ENCODE results near the gene ABCD2.
A peak's percentile ranks its signal among the peaks of the same experiment; 100 is the strongest.
"Not testable (repeated sequence)": the region's sequence is repeated elsewhere in the genome, so short reads cannot be mapped to it uniquely, and the experiment has no call there.

The ABCD2 gene

DNA sequence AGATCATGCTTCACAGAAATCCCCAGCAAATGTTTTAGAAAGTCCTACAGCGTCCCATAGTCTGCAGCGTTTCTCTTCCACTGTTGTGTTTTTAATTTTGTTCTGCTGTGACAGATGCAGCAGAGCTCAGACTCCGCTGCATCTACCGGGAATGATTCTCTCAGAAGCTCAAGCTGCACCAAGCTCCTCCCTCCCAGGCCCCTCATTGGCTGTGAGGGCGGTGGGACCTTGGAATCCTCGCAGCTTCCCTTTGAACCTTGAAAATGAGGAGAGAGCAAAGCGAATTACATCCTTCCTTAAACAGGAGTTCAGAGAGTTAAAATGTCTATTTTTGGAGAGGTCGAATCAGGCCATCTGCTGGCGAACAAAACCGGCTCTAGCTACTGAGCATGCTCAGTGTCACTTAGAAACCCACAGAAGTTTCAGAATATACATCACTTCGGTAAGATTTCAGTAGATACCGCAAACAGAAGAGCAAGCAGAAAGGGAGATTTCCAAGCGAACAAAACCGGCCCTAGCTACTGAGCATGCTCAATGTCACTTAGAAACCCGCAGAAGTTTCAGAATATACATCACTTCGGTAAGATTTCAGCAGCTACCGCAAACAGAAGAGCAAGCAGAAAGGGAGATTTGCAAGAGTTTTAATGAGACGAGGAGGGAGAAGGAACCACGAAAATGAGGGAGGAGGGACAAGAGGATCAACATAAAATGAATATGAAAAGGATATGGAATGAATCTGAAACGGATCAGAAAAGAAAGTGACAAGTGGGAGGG, at the start of gene ABCD2:
Gene ABCD2 (minus strand): TSS at position 144 of the 774 bp plus-strand sequence. CDS start 188 bp downstream, outside the sequence.
- DNase-seq (ENCODE audit: low spot score) = peak; percentile 44

GRCh38 chr12:39660101-39660500, 40.5 kb upstream of the ABCD2 start:
- DNase-seq (ENCODE audit: low spot score) = no peak

DNA sequence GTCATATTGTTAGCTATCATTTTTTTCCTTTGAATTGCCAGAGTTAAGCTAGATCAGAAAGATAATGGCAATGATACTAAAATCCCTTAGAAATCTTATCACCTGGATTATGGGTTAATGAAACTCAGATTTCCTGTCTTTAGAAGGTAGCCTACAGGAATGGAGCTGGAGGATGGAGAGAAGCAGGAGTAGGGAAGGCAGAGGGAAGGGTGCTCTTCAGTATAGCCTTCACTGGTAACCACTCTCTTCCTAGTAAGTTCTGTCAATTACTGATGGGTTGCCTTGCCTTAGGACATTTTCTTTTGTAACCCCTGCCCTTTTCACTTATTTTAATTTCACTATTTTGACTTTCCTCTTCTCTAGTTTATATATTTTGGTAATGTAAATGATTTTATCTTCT, 27.8 kb upstream of the ABCD2 start:
- no peak for DNase-seq (ENCODE audit: low spot score)

GRCh38 chr12:39646963-39647362, 27.4 kb upstream of the ABCD2 start:
- no peak for DNase-seq (ENCODE audit: low spot score)

DNA sequence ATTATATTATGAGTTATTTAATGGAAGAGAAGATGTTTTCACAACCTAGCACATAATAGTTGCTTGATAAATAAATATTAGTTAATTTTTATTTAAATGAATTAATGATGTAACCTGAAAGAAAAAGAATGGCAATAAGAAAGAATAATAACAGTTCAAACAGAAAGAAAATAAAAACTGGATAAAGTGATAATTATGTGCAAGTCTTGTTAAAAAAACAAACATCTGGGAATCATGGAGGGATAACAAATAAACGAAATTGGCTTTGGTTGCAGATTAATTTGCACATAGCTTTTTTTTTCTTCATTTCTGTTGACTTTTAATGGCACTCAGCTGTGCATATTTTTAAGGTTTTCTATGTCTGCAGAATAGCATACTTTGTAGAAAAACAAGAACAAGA, 23.4 kb upstream of the ABCD2 start:
- no peak for DNase-seq (ENCODE audit: low spot score)

DNA sequence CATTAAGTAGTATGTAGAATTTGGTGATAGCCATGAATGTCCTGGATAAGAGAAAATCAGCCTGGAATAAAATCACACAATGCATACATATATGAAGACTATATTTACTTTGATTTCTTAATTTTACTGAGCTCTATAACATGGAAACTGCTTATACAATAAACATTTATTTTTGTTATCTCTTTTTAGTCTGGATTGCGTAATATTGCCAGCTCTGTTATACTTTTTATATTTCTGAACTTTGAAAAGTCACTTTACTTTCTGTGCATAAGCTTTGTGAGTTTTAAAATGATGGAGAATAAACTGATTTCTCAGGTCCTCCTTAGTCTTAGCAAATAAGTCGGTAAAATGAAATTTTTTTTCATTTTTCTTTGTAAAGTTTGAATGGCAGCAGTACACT, 19.2 kb upstream of the ABCD2 start:
- DNase-seq (ENCODE audit: low spot score) = no peak

DNA sequence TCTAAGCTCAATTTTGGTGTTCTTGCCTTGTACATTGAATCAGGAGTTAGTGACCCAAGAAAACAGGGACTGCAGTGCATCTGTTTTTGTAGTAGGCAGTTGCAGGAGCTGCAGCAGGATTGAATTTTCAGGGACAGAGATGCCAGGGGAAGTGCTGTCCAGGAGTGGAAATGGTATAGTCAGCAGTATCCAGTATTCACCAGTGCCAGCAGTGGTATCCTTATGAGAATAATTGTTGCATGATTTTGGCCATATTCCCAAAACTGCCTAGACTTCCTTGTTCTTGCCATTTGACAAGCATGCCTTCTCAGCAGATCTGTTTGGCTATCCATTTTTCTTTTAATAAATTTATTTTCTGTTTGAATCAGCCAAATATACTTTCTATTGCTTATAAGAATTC, 18.6 kb upstream of the ABCD2 start:
- DNase-seq (ENCODE audit: low spot score) = no peak

- DNase-seq (ENCODE audit: low spot score) = no peak
These were observed 13.1 kb upstream of the ABCD2 start for GRCh38 chr12:39632670-39633069.

DNA sequence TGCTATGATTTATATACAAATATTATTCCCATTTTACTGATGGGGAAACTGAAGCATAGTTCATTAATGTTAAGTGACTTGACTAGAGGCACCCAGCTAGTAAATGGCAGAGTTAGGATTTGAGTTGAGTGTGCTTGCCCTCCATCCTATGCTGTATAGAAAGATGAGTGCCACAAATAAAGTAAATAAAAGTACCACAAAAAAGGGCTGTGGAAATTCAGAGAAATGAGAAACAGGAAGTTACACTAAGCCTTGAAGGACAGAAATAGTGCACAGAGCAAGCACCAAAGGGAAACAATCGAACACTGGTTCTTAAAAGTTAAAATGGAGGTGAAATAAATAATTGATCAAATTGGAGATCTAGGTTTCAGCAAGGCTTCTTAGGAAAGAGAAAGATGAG, 9.2 kb upstream of the ABCD2 start:
- DNase-seq (ENCODE audit: low spot score) = no peak

- DNase-seq (ENCODE audit: low spot score) = no peak
These were observed 8.3 kb upstream of the ABCD2 start for GRCh38 chr12:39627914-39628313.

DNA sequence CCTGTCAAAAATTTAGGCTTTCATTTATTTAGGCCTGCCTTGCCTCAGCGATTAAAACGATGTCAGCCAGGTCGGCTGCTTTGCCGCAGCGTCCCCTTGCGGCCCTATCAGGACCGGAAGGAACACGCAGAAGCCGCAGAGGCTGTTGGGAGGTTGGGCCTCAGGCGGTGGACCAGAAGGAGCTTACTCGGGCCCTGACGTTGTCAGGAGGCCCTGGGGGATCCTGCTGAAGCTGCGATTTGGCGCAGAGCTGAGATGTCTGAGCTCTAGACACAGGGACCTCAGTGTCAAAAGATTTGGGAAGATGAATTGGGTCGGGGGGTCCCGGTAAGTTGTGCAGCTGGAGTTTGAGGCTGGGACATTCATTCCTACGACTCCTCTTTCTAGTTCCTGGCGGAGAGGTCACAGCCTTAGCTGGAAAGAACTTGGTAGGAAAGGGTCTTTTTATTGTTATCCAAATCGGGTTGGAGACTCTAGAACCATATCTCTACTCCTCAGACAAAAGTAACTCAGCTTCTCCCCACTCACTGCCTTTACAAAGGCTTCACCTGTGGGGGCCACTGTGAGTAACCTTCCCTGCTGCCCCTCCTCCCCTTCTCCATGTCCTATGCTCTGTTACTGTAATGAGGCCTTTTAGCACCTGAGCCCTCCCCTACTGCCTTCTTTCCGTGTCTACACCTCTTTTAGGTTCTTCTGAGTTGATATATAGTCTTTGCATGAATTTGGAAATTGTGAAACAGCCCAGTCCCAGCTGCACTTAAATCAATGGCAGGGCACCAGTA, 6.6 kb upstream of the ABCD2 start:
- DNase-seq (ENCODE audit: low spot score) = no peak

DNA sequence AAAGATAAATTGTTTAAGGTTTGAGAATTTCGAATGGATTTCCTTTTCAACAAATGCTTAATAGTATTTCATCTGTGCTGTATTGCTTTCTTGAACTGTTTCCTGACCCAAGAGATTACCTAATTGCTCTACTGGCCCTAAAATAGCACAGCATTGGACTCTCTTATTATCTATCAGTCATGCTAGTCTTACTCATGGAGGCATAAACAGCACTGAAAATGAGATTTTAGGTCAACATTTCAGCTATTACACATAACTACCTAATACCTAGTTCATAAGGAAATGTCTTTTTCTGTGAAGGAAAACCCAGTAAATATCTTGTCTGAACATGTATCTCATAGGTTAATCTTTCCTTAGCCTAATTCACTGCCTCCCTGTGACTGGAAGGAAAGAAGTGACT, 4.3 kb upstream of the ABCD2 start:
- no peak for DNase-seq (ENCODE audit: low spot score)

DNA sequence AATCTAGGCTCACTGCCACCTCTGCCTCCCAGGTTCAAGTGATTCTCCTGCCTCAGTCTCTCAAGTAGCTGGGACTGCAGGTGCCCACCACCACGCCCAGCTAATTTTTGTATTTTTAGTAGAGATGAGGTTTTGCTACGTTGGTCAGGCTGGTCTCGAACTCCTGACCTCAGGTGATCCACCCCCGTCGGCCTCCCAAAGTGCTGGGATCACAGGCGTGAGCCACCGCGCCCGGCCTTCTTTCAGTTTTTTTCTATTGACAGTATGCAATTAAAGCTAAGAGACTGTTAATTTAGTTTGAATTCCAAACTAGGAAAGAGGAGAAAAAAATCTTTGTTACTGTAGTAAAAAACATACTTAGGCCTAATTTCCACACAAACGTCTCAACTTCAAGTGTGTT, 3.6 kb upstream of the ABCD2 start:
- not testable (repeated sequence) for DNase-seq (ENCODE audit: low spot score)

DNA sequence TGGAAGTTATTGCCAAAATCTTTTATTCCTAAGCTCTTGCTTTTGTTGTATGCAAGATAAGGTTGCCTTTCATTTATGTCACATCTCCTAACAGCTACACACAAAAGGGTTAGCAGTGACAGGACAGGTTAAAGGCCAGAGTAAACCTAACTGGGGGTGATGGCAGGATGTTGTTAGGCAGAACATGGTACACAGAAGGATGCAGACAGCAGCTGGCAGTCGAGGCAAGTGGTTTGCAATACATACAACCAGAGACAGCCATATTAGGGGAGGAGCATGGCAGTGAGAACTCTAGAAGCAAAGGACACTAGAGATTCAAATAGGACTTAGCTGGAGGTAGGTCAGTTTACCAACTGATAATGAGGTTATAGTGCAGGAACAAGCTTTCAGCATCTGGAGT, 2.7 kb upstream of the ABCD2 start:
- DNase-seq (ENCODE audit: low spot score) = no peak

DNA sequence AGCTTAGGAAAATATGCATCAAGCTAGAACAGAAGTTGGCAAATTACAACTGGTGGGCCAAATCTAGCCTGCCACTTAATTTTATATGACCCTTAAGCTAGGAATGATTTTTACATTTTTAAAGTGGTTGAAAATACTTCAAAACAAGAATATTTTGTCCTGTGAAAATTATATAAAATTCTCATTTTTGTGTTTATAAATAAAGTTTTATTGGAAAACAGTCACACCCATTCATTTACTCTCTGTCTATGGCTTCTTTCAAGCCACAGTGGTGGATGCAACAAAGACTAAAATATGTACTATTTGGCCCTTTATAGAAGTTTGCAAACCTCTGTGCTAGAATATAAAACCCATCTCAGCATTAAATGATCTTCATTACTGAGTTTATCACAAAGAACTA, 2.1 kb upstream of the ABCD2 start:
- DNase-seq (ENCODE audit: low spot score) = no peak

- no peak for DNase-seq (ENCODE audit: low spot score)
These were observed 1.4 kb upstream of the ABCD2 start for GRCh38 chr12:39620659-39621658.

DNA sequence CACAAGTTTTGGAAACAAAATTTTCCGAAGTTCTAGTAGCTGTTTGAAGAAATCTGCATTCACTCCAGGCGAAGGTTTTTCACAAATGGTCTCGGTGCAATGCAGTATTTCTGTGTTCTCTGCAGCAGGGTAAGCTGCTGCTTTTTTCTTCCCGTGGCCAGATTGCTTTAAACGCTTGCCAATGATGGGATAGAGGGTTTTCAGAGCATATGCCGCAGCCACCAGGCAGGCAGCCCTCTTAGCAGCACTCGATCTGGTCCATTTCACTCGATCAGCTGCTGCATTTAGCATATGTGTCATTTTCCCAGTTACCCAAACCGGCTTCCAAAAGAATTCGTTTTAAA, 315 bp downstream of the ABCD2 start:
- DNase-seq (ENCODE audit: low spot score) = no peak

DNA sequence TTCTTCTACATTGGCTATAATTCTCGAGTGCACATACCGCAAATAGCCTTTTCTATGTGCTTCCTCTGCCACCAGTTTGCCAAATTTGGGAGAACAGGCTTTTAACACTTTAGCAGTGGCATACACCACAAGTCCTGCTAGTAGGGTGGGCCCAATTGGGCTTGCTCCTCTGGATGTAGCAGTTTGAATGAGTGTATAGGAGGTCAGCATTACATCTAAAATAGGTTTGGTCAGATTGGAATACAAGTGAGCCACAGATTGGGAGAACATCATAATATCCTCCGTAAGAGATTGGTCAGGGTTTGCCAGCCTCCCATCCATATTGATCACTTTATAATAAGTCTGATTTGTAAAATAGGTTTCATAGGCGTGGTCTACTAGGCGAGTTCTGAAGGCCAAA, 902 bp downstream of the ABCD2 start:
- no peak for DNase-seq (ENCODE audit: low spot score)

DNA sequence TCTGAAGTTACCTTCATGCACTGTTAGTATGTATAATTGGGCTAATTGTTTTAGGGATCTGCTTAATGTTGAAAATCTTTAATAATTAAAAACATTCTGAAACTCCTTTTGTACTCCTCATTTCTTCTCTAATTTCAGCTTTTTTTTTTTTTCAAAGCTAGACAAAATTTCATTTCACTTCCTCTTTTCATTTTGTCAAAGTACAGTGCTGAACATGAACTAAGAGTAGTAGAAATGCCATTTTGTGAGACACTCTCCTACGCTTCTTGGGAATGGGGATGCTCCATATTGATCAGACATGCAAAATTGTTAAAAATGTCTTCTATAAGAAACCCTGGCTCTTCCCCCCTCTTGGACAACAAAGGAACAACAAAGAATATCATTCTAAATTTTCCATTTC, 1.7 kb downstream of the ABCD2 start:
- DNase-seq (ENCODE audit: low spot score) = no peak

DNA sequence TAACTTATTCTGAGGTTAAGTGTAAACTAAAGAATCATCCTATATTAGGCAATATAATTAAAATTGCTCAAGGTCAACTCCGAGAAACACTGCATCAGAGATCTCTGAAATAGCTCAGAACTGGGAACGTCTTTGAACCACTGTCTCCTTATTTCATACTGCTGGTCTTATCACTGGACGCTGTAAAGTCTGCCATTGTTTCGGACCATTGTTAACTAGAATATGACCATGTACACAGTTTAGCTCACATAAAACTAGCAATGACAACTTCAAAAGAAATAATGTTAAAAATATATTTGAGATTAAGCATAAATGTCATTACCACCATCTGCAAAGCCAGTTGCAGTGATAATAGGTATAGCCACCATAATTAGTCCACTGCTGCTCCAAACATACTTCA, 2.9 kb downstream of the ABCD2 start:
- DNase-seq (ENCODE audit: low spot score) = no peak

- no peak for DNase-seq (ENCODE audit: low spot score)
These were observed 3.4 kb downstream of the ABCD2 start for GRCh38 chr12:39616251-39616650.

DNA sequence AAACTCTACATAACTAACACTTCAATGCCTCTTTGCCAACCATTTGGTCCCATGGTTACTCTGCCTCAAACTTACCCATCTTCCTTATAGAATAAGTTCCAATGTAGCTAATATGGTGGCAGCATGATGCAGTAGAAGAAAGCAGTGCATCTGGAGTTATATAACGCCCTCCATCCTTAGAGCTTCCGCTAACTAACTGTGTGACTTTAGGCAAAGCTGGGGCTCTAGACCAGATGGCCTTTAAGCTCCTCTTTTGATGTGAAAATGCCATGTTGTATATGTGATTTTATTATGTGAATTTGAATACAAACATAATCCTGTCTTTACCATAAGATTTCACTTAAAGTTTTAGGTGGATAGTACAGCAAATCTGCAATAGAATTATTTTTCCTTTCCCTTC, 6.1 kb downstream of the ABCD2 start:
- DNase-seq (ENCODE audit: low spot score) = no peak

DNA sequence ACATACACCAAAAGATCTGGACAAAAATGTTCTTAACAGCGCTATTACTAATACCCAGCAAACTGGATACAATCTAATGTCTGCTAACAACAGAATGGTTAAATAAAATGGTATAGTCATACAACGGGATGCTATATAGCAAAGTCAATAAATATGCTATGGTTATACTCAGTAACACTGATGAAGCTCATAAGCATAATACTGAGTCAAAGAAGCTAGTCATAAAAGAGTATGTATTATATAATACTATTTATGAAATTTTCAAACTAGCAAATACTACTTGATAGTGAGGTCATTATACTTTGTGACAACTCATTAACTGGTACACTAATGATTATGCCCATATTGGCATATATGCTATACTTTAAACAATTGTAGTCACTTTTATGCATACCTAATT, 7.4 kb downstream of the ABCD2 start:
- DNase-seq (ENCODE audit: low spot score) = no peak
